Middle frontal gyrus (tissue), 1 donor: ENCODE results near the gene FSTL4.

ENCODE experiments used
- DNase-seq: peaks from one replicate; pipeline ENCODE4 v3.0.0-alpha.2; 2015; ENCODE audit warnings: low spot score; ENCODE audit errors: extremely low spot score

Gene FSTL4

GRCh38 chr5:133520062-133520461 lies 92.3 kb downstream of the FSTL4 start:
- DNase-seq: no peak

GRCh38 chr5:133519191-133519590 lies 93.2 kb downstream of the FSTL4 start:
- no peak for DNase-seq

GRCh38 chr5:133514456-133514855 lies 97.9 kb downstream of the FSTL4 start:
- DNase-seq: no peak

- no peak for DNase-seq
Measured at GRCh38 chr5:133512896-133513295, 99.4 kb downstream of the FSTL4 start.

GRCh38 chr5:133511653-133512235 lies 100.6 kb downstream of the FSTL4 start:
- no peak for DNase-seq

- peak; percentile 36 for DNase-seq
Measured at GRCh38 chr5:133510634-133511262, 101.6 kb downstream of the FSTL4 start.

- no peak for DNase-seq
Measured at GRCh38 chr5:133509742-133510079, 102.6 kb downstream of the FSTL4 start.

GRCh38 chr5:133508845-133509741 lies 103.2 kb downstream of the FSTL4 start:
- DNase-seq: no peak

- DNase-seq: no peak
Measured at GRCh38 chr5:133508331-133508730, 104.0 kb downstream of the FSTL4 start.

GRCh38 chr5:133506181-133506580 lies 106.2 kb downstream of the FSTL4 start:
- no peak for DNase-seq

GRCh38 chr5:133503511-133503910 lies 108.8 kb downstream of the FSTL4 start:
- no peak for DNase-seq

- DNase-seq: no peak
Measured at GRCh38 chr5:133499895-133500294, 112.4 kb downstream of the FSTL4 start.

- DNase-seq: no peak
Measured at GRCh38 chr5:133497608-133498348, 114.6 kb downstream of the FSTL4 start.

GRCh38 chr5:133496631-133497030 lies 115.7 kb downstream of the FSTL4 start:
- DNase-seq: no peak

- no peak for DNase-seq
Measured at GRCh38 chr5:133494923-133495246, 117.5 kb downstream of the FSTL4 start.

- DNase-seq: no peak
Measured at GRCh38 chr5:133494232-133494922, 118.0 kb downstream of the FSTL4 start.

GRCh38 chr5:133489632-133490031 lies 122.7 kb downstream of the FSTL4 start:
- no peak for DNase-seq

- no peak for DNase-seq
Measured at GRCh38 chr5:133487093-133487492, 125.2 kb downstream of the FSTL4 start.

- DNase-seq: no peak
Measured at GRCh38 chr5:133485468-133485867, 126.9 kb downstream of the FSTL4 start.

- no peak for DNase-seq
Measured at GRCh38 chr5:133483406-133484090, 128.8 kb downstream of the FSTL4 start.

- DNase-seq: no peak
Measured at GRCh38 chr5:133482028-133482427, 130.3 kb downstream of the FSTL4 start.
